Activated T-cell treated with anti-CD3 and anti-CD28 coated beads for 48 hours (primary cell): ENCODE measurements around the gene ABCC6.
"Not testable (repeated sequence)": the region's sequence is repeated elsewhere in the genome, so short reads cannot be mapped to it uniquely, and the experiment has no call there.

ENCODE experiments used
- DNase-seq: peaks from one replicate; pipeline ENCODE4 v3.0.0-alpha.2; 2020; ENCODE audit warnings: low read depth

The ABCC6 gene

DNA sequence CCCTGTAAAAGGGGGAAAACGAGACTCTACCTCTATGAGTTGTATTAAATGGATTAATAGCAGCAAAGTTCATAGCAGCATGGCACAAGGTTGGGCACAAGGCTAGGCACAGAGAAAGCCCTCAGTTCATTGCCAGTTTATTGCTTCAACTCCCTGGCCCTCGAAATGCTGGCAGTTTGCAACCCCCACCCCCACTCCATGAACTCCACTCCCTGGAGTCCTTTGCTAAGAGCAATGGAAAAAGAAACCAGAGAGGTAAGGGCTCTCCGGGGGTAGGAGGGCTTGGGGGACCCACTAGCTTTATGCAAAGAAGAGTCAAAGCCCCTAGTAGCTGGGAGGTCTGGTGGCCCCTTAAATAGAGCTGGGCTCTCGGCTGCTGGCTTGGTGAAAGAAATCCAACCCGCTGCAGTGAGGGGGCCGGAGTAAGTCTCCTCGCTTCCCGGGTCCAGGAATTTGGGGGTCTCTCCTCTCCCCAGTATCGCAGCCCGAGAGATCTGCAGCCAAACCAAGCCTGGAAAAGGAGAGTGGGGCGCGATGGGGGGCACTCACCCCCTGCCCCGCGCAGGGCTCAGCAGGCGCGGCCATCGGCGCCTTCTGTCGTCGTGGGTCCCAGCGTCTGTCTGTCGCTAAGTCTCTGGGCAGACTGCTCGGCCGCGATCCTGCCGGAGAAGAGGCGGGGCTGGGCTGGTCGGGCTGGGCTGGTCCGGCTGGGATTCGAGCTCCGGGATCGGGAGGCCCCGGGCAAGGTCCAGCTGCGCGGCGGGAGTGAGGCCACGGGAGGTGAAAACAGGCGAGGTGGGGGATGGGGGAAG is at the start of gene ABCC6:
ABCC6 (minus strand) TSS at position 645 of the 812 bp plus-strand sequence; CDS start at position 585, 60 bp downstream.
- DNase-seq, result not testable (repeated sequence)

DNA sequence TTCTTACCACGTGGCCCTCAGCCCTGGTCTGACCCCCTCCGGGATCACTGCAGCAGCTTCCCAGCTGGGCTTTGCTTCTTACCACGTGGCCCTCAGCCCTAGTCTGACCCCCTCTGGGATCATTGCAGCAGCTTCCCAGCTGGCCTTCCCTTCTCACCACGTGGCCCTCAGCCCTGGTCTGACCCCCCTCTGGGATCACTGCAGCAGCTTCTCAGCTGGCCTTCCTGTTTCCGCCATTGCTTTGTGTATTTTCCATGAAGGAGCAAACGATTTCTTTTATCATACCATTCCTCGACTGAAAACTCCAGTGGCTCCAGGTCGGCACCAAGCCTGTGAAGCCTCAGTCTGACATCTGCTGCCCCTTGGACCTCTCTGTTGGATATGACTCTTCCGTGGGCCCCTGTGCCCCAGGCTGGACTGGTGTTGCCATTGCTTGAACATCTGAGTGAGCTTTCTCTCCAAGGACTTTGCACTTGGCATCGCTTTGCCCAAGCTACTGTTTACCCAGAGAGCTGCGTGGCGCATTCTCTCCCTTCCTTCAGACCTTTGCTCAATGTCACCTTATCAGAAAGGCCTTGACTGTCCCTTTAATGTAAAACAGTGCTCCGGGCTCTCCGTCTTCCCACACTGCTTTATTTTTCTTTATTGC is 49.4 kb upstream of the ABCC6 start:
- DNase-seq, result not testable (repeated sequence)

DNA sequence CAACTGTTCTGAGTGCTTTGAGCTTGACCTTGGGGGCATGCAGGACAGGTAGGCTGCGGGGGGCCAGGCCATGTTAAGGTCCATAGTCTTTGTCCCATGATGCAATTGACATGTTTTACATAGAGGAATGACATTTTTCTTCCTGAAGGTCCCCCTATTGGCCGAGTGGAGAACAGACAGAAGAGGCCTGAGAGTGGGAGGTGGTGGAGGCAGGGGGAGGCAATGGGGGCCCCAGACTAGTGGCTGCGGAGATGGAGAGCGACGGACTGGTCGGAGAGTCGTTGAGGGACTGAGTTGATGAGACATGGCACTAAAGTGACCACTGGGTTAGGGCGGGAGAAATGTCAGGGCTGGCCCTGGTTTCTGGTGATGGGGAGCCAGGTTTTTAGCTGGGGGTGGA is 48.4 kb upstream of the ABCC6 start:
- DNase-seq, result not testable (repeated sequence)

DNA sequence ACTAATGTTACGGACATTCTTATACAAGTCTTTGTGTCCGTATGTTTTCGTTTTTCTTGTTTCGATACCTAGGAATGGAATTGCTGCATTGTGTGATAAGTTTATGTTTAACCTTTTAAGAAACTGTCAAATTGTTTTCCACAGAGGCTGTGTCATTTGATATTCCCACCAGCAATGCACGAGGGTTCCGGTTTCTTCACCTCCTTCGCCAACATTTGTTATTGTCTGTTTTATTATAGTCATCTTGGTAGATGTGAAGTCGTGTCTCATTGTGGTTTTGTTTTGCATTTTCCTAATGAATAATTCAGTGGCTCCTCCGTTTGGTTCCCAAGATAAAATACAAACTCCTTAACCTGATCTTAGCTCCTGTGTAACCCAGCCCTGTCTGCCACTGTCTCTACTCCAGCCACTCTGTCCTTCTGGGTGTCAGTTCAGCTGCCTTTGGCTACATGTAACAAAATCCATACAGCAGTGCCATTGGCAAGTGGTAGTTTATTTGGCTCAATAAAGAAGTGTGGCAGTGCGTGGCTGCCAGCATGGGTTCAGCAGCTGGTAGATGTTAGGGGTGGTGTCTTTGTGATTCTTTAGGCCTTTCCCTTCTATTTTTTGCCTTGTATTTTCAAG is 45.0 kb upstream of the ABCC6 start:
- not testable (repeated sequence) for DNase-seq

DNA sequence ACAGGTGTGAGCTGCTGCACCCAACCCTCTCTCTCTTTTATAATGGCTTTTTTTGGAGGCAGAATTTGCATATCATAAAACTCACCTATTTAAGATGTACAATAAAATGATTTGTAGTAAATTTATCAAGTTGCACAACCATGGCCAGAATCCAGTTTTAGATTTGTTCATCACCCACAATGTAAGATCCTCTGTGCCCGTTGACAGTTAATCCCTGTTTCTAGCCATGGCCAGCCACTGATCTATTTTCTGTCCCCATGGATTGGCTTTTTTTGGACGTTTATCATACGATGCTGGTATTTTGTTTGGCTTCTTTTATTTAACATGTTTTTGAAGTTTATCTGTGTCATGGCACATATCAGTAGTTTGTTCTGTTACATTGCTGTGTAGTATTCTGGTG is 44.4 kb upstream of the ABCC6 start:
- not testable (repeated sequence) for DNase-seq

DNA sequence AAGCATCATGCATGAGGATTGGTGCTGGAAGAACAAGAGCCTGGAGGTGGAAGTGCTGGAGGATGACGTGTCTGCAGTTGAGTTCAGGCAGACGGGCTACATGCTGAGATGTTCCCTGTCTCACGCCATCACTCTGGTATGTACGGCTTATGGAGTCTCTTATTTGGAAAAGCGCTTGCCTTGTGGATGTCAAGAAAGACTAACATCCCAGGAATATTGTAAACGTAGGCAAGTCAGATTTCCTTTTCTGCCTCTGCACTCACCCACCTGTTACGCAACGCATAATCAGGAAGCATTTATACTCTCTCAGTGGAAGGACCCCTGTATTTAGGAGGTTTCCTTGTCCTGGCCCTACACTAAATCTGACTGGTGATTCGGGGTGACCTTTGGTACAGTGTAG is 41.8 kb upstream of the ABCC6 start:
- not testable (repeated sequence) for DNase-seq

DNA sequence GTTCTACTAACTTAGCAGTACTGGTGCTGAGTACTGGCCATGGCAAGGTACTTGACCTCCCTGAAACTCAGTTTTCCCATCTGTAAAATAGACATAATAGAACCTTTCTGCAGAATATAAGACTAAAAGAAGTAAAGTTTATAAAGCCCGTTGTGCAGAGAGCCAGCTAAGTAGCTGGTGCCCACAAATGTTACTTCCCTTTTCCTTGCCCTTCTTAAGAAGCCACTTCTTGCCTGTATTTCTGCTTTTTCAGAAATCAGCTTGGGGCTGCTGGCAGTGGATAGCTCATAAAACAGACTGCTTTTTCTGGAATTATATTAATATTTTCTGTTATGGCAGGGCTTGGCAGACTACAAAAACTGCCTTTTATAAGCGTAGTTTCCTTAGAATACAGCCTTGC is 40.7 kb upstream of the ABCC6 start:
- not testable (repeated sequence) for DNase-seq

DNA sequence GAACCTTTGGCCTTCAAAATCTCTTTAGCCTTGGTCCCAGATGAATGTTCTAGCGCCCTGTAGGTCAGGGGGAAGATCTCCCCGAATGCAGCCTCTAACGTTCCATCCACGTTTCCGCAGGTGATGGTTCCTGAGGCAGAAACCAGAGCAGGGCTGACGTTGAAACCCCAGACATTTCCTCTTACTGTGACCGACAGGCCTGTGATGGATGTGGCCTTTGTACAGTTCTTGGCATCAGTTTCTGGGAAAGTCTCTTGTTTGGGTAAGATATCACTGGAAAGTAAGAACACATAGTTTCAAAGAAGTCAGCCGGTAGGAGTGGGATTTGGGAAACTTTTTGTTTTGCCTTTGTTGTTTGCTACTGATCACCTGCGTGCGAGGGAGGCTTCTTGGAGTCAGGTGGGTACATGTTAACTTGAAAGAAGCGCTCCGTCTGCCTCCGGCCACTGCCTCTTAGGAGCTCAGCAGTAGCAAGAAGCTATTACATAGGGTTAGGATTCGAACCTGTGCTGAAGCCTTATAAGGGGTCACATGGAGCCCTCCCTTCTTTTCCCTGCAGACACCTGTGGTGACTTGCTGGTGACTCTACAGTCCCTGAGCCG is 39.8 kb upstream of the ABCC6 start:
- DNase-seq, result not testable (repeated sequence)

DNA sequence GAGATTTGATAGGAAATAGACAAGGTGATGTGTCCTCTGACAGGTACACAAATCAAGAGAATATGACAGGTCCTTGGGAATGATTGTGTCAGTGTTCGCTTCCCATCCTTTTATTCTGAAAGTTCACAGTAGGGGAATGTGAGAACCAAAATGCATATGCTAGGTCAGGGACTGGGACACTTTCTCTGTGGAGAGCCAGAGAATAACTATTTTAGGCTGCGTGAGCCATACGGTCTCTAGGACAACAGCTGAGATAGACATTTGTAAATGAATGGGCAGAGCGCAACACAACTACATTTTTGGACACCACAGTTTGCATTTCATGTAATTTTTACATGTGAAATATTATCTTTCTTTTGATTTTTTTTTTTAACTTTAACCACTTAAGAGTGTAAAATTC is 36.7 kb upstream of the ABCC6 start:
- DNase-seq, result not testable (repeated sequence)

DNA sequence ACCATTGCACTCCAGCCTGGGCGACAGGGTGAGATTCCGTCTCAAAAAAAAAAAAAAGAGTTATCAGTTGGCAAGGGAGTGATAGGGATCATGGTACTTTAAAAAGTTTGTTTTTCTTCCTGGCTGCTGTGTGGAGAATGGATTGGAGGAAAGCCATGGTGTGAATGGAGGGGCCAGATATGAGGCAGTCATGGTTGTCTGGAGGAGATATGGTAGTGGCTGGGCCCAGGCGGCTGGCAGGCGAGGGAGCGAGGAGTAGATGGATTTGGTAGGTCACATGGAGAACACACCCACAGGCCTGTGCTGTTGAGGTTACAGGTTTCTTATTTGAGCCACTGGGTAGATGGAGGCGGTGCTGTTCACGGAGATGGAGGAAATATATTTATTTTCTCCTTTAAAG is 35.5 kb upstream of the ABCC6 start:
- DNase-seq, result not testable (repeated sequence)

DNA sequence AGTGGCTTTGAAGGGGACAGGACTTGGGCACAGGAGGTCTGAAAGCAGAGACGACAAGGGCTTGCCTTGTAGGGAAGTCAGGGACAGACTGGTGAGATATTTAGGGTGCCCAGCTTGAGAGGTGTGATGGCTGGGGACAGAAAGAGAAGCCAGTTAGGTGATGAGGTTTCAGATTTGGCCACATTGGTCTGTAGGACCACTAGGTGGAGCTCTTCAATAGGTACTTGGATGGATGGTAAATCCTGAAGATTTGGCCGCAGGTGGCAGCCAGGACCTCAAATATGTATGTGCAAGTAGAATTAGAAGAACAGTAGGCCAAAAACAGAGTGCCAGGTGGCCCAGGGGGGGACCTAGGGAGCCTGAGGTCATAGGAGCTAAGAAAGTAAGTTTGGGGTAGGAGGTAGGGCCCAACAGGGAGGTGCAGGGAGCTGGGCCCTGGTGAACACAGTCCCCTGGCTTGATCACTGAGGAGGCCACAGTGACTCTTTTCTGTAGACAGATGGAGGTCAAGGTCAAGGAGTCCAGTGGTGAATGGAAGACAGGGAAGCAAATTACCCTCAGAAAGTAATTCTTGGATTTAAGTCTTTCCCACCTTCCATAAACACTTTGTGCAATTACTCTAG is 34.1 kb upstream of the ABCC6 start:
- DNase-seq, result not testable (repeated sequence)

DNA sequence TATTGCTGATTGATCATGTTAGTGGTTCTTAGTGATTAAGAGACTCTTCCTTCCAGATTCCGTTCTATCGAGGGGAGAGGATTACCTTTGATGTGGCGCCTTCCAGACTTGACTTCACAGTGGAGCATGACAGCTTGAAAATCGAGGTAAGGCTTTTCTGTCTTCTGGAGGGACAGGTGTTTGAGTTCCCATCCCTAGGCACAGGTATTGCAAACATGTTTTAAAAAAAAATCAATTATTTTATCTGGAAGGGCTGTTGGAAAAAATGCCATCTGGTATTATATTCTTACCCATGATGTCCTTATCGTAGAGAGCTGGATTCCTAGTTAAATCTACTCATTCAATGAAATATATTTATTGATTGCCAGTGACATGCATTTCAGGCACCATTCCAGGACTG is 29.1 kb upstream of the ABCC6 start:
- DNase-seq, result not testable (repeated sequence)

DNA sequence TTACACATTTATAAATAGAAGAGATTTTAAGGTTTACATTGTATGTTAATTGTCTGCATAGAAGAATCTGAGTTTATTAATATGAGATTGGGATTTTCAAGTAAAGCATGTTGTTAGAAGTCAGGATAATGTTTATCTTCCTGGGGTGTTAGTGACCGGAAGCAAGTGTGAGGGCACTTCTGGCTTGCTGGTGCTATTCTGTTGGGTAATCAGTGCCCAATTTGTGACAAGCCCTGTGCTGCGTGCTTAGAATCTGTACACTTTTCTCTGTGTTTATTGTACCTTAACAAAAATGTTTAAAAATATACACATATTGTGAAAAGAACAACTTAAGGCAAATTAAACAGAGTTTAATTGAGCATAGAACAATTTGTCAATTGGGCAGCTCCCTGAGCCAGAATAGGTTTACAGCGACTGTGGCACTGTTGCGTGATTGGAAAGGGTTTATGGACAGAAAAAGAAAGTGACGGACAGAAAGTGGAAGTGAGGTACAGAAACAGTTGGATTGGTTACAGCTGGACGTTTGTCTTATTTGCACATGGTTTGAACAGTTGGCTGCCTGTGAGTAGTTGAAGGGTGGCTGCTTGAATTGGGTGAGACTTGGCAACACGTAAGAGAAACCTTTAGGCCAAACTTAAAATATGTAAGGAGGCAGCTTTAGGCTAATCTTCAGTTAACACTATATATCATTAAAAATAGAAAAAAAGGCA is 26.5 kb upstream of the ABCC6 start:
- not testable (repeated sequence) for DNase-seq

DNA sequence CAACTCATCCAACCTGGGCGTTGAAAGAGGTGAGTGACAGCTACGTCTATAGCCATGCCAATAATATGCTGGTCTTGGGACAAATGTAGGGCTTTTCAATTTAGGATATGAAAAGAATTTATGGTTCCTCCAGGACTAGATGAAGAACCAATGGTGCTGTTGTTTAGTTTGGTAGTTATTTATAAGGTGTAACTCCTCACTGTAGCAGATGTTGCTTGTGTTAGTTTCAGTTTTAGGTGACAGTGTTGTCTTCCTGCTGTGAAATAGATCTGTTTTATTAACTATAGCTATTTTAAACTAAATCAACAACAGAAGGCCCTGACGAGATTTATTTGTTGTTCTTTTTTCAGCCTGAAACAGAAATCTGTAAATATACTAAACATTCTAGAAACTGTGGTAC is 24.1 kb upstream of the ABCC6 start:
- not testable (repeated sequence) for DNase-seq

DNA sequence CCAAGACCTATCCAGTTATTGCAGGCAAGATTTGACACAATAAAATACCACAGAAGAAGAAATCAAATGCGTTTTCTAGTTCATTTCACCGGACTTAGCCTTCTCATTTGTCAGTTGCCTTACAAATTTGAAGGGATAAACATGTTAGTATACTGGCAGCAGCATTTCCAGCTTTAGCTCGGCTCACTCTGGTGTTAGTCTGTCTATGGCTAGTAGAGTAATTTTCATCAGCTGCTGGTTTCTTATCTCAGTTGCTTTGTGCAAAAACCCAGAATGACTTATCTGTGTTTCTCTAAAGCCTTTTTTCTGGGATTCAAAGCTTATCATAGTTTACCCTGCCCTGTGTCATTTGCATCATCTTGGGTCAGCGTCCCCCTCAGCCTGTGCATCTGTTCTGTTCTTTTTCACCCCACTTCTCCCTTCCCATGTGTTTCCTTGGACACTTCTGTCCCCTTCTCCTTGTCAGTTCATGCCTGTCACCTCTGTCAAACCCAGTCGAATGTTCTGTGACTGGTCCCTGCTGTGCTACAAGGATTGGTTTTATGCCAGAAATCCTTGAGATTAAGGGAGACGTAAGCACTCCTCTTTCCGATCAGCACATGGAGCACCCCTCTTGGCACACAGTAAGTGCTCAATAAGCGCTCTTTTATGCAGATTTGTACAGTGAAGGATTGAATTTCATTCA is 23.4 kb upstream of the ABCC6 start:
- DNase-seq, result not testable (repeated sequence)

DNA sequence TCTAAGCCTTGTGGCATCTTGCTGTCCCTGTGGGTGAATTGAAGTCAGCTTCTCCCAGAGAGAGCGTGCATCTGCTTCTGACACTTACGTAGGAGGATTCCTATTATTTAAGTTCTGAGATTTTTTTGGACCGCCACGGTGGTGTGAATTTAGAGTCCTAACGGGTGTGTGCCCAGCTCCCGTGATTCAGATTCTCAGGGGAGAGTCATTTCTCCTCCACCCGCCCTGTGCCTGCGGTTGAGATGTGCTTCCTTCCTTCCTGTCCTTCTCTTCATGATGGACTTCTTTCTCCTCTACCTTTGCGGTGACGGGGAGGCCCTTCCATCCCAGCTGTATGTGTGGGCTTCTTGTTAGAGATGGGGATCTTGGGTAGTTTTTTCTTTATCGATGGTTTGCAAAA is 20.6 kb upstream of the ABCC6 start:
- DNase-seq, result not testable (repeated sequence)

DNA sequence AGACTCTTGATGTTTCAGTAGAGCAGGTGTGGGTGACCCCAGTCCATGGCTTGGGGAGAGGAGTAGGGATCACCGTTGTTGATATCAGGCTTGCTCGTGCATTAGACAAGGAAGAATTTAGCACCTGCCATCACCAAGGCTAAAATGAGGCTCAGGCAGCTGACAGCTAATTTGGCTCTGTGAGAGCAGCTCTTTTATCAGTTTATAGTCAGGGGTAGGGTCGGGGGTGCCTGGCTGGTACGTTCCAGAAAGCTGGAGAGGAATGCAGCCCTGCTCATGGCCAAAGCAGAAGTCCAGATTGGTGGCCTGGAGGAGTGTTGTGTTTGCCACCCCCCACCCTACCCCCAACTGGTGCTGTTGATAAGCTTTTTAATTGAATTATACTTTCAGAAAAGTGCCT is 17.4 kb upstream of the ABCC6 start:
- not testable (repeated sequence) for DNase-seq

DNA sequence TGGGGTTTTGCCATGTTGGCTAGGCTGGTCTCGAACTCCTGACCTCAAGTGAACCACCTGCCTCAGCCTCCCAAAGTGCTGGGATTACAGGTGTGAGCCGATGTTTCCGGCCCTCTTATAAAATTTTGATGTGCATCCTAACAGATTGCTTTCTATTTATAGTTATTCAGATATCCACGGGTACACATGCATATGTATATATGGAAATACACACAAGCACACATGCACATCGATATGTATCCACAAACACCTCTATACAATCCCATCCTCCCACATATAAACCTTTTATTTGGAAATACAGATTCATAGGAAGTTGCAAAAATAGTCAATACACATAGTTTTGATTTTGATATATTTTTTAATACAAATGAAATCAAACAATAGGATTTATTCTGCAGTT is 14.4 kb upstream of the ABCC6 start:
- not testable (repeated sequence) for DNase-seq

DNA sequence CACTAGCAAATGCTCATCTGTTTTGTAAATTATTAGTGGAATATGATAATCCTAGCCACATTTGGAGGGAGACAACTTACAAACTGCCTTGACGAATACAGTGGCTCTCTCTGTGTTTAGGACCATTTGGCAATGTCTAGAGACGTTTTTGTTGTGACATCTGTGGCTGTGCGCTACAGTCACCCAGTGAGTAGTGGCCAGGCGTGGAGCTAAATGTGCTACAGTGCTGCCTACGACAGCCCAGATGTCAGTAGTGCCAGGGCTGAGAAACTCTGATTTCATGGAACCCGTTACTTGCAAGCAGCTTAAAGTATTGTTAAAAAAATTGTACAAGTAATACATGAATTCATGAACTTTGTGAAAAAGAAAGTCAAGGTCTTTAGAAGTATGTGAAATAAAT is 13.8 kb upstream of the ABCC6 start:
- DNase-seq, result not testable (repeated sequence)

DNA sequence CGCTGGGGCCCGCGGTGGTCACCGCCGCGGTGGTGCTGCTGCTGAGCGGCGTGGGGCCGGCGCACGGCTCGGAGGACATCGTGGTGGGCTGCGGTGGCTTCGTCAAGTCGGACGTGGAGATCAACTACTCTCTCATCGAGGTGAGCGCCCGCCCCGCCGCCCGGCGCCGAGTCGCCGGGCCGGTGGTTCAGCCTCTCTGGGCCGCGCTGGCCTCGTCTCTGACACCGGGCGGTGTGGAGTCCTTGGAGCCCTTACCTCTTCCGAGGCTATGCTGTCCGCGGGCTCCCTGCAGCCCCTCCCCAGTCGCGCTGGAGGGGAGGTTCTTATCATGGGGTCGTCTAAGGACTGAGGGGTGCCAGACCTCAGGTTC is 9.4 kb upstream of the ABCC6 start:
- DNase-seq, result not testable (repeated sequence)
